Fibroblast of lung (primary cell): ENCODE measurements around the gene CFLAR.

ENCODE experiments used
- CTCF ChIP-seq, 2 donors: IDR thresholded peaks in 1 of 2; conservative IDR thresholded peaks in 1 of 2; 1 replicate in 1 of 2; 2 replicates in 1 of 2; pipeline ENCODE4 v1.5.1; 2011 to 2012; ENCODE audit warnings: low read length in 2 of 2, control low read depth in 1 of 2, inconsistent platforms in 1 of 2, low read depth in 1 of 2, mild to moderate bottlenecking in 1 of 2
- EZH2 ChIP-seq: IDR thresholded peaks from 2 replicates; pipeline ENCODE4 v1.5.1; 2012; ENCODE audit warnings: low read length, control low read depth, mild to moderate bottlenecking; ENCODE audit errors: missing control alignments

GRCh38 chr2:201186982-201187381 is 71.0 kb downstream of the CFLAR start:
- no peak for TF ChIP-seq CTCF (conservative IDR thresholded peaks at IDR 0.05 in 1 of 2, IDR thresholded peaks at IDR 0.05 in 1 of 2; ENCODE audit: low read depth in 1 of 2, low read length in 2 of 2)
- TF ChIP-seq EZH2 = no peak
